Measurements from ENCODE around the gene ZCCHC2. TPM values are rescaled to one million over a fixed set of nuclear protein-coding genes. Genes with fewer than 3 reads are reported as not detected.

The ZCCHC2 gene
- polyA plus RNA-seq, 1 donor (not counting 4 experiments of a cell fraction or from before 2014, with no cell fraction given), result 12.9 TPM

DNA sequence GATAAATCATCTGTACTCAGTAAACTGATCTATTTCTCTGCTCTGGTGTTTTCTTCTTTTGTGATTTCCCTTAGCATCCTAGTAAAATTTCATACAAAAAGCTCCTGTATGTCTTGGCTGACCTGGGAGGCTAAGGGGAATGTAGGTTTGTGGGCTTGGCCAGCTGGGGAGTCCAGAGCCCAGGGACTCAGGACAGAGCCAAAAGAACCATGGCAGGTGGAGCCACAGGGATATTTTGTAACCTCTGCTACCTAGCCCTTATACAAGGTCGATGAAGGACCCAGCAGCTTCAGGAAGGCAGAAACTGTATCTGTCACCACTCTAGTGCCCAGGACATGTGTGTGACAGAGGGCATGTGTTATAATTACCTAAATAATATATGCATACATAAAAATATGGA lies 22.7 kb upstream of the ZCCHC2 start:
- H3K27me3 ChIP-seq (ENCODE audit: control insufficient read depth, extremely low read depth, insufficient read depth, low read length), result no peaks in the 10 kb centered on the region
- no peak overlapping the region for H3K4me3 ChIP-seq (ENCODE audit: control insufficient read depth in 2 of 3, extremely low read depth in 1 of 3, insufficient read depth in 2 of 3, low read depth in 1 of 3, low read length in 3 of 3)
- no peaks in the 10 kb centered on the region for H3K36me3 ChIP-seq (ENCODE audit: control insufficient read depth in 2 of 2, extremely low read depth in 1 of 2, insufficient read depth in 2 of 2, low read length in 2 of 2)
- FAIRE-seq (no peak), DNase-seq (ENCODE audit: low read depth, low spot score) (no peak)
- H3K4me1 ChIP-seq (ENCODE audit: control insufficient read depth, extremely low read depth, insufficient read depth, low read length), result no peaks in the 10 kb centered on the region
- no peaks in the 10 kb centered on the region for H3K9me3 ChIP-seq (ENCODE audit: control insufficient read depth, low read depth, low read length)
- H2AFZ ChIP-seq (ENCODE audit: control insufficient read depth, low read length), result no peak overlapping the region
- no peak overlapping the region for H3K4me2 ChIP-seq (ENCODE audit: control insufficient read depth, extremely low read depth, insufficient read depth, low read depth, low read length)
- H3K9me1 ChIP-seq (ENCODE audit: control insufficient read depth, extremely low read depth, insufficient read depth, low read length), result no peaks in the 10 kb centered on the region
- no peaks in the 10 kb centered on the region for H3K79me2 ChIP-seq (ENCODE audit: control insufficient read depth, insufficient read depth, low read length)
- H3K27ac ChIP-seq (ENCODE audit: control insufficient read depth, insufficient read depth, low read length), result no peak overlapping the region
- no peak overlapping the region for H3K9ac ChIP-seq (ENCODE audit: control insufficient read depth, extremely low read depth, insufficient read depth, low read length)
- no peaks in the 10 kb centered on the region for H4K20me1 ChIP-seq (ENCODE audit: control insufficient read depth, extremely low read depth, insufficient read depth, low read length)
- dilution Hi-C loops (cut with MboI; ENCODE audit: extremely low pct_ligation_motif_present, low sequenced_read_pairs), result no loop called here
- TF ChIP-seq, protein P1, sequence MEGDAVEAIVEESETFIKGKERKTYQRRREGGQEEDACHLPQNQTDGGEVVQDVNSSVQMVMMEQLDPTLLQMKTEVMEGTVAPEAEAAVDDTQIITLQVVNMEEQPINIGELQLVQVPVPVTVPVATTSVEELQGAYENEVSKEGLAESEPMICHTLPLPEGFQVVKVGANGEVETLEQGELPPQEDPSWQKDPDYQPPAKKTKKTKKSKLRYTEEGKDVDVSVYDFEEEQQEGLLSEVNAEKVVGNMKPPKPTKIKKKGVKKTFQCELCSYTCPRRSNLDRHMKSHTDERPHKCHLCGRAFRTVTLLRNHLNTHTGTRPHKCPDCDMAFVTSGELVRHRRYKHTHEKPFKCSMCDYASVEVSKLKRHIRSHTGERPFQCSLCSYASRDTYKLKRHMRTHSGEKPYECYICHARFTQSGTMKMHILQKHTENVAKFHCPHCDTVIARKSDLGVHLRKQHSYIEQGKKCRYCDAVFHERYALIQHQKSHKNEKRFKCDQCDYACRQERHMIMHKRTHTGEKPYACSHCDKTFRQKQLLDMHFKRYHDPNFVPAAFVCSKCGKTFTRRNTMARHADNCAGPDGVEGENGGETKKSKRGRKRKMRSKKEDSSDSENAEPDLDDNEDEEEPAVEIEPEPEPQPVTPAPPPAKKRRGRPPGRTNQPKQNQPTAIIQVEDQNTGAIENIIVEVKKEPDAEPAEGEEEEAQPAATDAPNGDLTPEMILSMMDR (optimal IDR thresholded peaks at IDR 0.05 in 1 of 3, IDR thresholded peaks at IDR 0.05 in 1 of 3, conservative IDR thresholded peaks at IDR 0.05 in 1 of 3; ENCODE audit: extremely low read depth in 1 of 3, insufficient read depth in 2 of 3, low read length in 3 of 3), result no peak
- no peak for TF ChIP-seq EZH2 (IDR thresholded peaks at IDR 0.05; ENCODE audit: low read length)

DNA sequence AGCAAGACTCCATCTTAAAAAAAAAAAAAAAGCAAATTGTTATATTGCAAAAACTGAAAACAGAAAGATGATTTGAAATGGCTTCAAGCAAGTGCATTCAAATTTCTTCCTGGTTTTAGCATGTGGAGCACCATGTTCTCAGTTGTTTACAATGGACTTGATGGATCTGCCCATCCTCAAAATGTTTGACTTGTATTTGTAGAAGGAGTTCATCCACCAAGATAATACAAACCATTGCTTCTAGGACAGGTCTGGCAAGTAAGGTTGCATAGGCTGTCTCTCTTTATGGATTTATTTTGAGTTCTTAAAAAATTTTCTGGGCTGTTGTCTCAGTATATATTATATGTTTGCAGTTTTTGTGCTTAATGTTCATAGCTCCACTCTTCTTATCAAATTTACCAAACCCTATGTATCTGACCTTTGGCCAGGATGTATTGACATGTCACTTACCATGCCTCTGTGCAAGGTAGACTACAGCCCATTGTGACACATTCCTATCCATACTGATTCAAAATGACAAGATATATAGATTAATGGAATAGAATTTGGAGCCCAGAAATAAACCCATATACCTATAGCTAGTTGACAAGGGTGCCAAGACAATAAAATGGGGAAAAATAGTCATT lies 21.7 kb upstream of the ZCCHC2 start:
- H3K4me3 ChIP-seq (ENCODE audit: control insufficient read depth in 2 of 3, extremely low read depth in 1 of 3, insufficient read depth in 2 of 3, low read depth in 1 of 3, low read length in 3 of 3), result no peak overlapping the region
- H3K4me1 ChIP-seq (ENCODE audit: control insufficient read depth, extremely low read depth, insufficient read depth, low read length), result peaks cover 5% of the 10 kb centered on the region
- H3K4me2 ChIP-seq (ENCODE audit: control insufficient read depth, extremely low read depth, insufficient read depth, low read depth, low read length), result no peak overlapping the region
- no peaks in the 10 kb centered on the region for H3K79me2 ChIP-seq (ENCODE audit: control insufficient read depth, insufficient read depth, low read length)
- no peaks in the 10 kb centered on the region for H3K9me3 ChIP-seq (ENCODE audit: control insufficient read depth, low read depth, low read length)
- H4K20me1 ChIP-seq (ENCODE audit: control insufficient read depth, extremely low read depth, insufficient read depth, low read length), result no peaks in the 10 kb centered on the region
- no peak overlapping the region for H2AFZ ChIP-seq (ENCODE audit: control insufficient read depth, low read length)
- DNase-seq (ENCODE audit: low read depth, low spot score) (no peak), FAIRE-seq (no peak)
- H3K9me1 ChIP-seq (ENCODE audit: control insufficient read depth, extremely low read depth, insufficient read depth, low read length), result no peaks in the 10 kb centered on the region
- no peak overlapping the region for H3K27ac ChIP-seq (ENCODE audit: control insufficient read depth, insufficient read depth, low read length)
- no peaks in the 10 kb centered on the region for H3K27me3 ChIP-seq (ENCODE audit: control insufficient read depth, extremely low read depth, insufficient read depth, low read length)
- H3K36me3 ChIP-seq (ENCODE audit: control insufficient read depth in 2 of 2, extremely low read depth in 1 of 2, insufficient read depth in 2 of 2, low read length in 2 of 2), result no peaks in the 10 kb centered on the region
- no peak overlapping the region for H3K9ac ChIP-seq (ENCODE audit: control insufficient read depth, extremely low read depth, insufficient read depth, low read length)
- TF ChIP-seq EZH2 (IDR thresholded peaks at IDR 0.05; ENCODE audit: low read length), result no peak
- TF ChIP-seq, protein P1 (optimal IDR thresholded peaks at IDR 0.05 in 1 of 3, IDR thresholded peaks at IDR 0.05 in 1 of 3, conservative IDR thresholded peaks at IDR 0.05 in 1 of 3; ENCODE audit: extremely low read depth in 1 of 3, insufficient read depth in 2 of 3, low read length in 3 of 3), result no peak
- dilution Hi-C loops (cut with MboI; ENCODE audit: extremely low pct_ligation_motif_present, low sequenced_read_pairs), result no loop called here
